CD4-positive, alpha-beta T cell treated with Interleukin-17A for 4 hours (primary cell): ENCODE data around the gene SRSF3.
"Not testable (repeated sequence)": the region's sequence is repeated elsewhere in the genome, so short reads cannot be mapped to it uniquely, and the experiment has no call there.

Source experiments
- DNase-seq: peaks from one replicate; pipeline ENCODE4 v3.0.0-alpha.2; 2020; ENCODE audit warnings: mixed read lengths

The SRSF3 gene

DNA sequence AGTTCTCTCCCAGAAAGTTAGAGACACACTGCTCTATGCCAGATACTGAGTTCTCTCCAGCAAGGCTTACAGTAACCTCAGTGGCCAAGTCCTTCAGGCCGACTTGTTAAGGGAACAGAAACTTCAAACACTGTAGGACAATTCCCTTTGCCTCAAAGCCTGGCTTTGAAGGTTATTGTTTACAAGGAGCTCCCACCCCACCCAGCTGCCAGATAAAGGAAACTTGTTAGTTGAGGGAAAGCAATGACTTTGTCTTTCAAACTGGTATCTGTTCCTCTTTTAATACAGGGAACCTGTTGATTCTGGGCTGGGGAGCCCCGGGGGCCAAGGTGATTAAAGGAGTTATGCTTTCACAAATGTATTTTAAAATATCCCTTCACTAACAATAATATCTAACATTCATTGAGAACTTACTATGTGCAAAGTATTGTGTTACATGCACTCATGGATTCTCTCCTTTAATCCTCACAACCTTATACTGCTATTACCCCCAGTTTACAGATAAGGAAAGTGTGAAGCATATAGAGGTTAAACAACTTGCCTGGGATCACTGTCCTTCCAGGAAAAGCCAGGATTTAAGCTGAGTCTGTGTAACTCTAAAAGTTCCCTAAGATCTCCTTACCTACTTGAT, 56.8 kb downstream of the SRSF3 start:
- DNase-seq, result no peak

DNA sequence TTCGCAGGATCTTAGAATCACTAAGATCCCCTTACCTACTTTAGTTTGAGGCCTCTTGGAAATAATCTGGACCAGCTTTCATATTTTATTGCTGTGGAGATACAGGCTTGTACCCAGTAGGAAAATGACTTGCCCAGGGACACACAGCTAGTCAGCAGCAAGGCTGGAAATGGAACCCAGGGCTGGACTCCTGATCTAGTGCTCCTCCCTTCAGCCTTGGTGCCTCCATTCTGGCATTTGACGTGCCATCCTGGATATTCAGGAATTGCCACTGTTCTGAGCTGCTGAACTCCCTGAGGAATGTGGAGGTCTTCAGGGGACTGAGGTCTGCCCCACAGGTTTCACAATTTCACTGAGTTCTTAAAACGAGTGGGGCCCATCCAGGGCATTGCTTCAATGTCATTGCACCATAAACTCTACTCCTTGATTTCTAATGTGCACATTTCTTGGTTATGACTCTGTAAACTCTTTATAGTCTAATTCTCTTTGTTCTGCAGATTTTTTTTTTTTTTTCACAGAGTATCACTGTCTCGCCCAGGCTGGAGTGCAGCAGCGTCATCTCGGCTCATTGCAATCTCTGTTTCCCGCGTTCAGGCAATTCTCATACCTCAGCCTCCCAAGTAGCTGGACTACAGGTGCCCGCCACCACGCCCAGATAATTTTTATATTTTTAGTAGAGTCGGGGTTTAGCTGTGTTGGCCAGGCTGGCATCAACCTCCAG, 57.7 kb downstream of the SRSF3 start:
- DNase-seq, result no peak

- not testable (repeated sequence) for DNase-seq
Measured at GRCh38 chr6:36654469-36654868, 60.3 kb downstream of the SRSF3 start.
